ENCODE data around the gene LINGO4. TPM values are rescaled to one million over a fixed set of nuclear protein-coding genes. Genes with fewer than 3 reads are reported as not detected.
"Not testable (repeated sequence)": the region's sequence is repeated elsewhere in the genome, so short reads cannot be mapped to it uniquely, and the experiment has no call there.

LINGO4 gene
- total and polyA plus RNA-seq, 7 donors = 0.36 to 18.2 (median 4.6) TPM

DNA sequence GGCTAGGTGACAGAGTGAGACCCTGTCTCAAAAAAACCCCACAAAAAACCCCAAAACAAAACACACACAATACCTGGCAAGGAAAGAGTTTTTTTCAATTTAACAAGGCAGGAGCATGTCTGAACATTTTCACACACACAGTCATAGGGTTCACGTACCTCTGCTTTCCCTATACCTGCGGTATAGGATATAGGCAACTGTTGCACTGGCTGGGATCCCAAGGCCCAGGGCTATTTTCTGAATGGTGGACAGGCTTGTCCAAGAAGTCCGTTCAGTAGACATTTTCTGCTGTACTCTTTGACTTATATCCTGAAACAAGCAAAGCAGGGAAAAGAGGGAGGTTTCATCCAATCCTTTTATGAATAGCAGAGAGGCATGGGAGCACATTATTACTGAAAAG, 22.5 kb downstream of the LINGO4 start:
- Histone ChIP-seq H3K4me3 (no peak overlapping the region), H3K4me1 (no peaks in the 10 kb centered on the region), H3K36me3 (ENCODE audit: insufficient read depth in 1 of 2, low read depth in 1 of 2) (peaks cover 3 to 50% of the 10 kb centered on the region in 2 donors), H3K9me3 (no peaks in the 10 kb centered on the region), H3K27me3 (ENCODE audit: insufficient read depth in 3 of 3, low read length in 2 of 3) (no peaks in the 10 kb centered on the region), H3K27ac (no peak overlapping the region)
- no peak for DNase-seq
- 88 to 91% (median 90%) methylated on average over 3 of the region's 3 CpGs for WGBS, 3 donors
- no peak for ATAC-seq
- intact Hi-C loops (cut with DNase I) = no loop called here
- no peak for TF ChIP-seq CTCF (IDR thresholded peaks at IDR 0.05)

- WGBS, 3 donors = 75 to 82% (median 79%) methylated on average over 5 of the region's 5 CpGs
- H3K9me3 ChIP-seq; H3K4me1 ChIP-seq; H3K4me3 ChIP-seq; DNase-seq; H3K27me3 ChIP-seq (ENCODE audit: insufficient read depth in 3 of 3, low read length in 2 of 3); H3K27ac ChIP-seq; ATAC-seq; intact Hi-C loops (cut with DNase I): not testable (repeated sequence)
- H3K36me3 ChIP-seq (ENCODE audit: insufficient read depth in 1 of 2, low read depth in 1 of 2) = peaks cover 3 to 54% of the 10 kb centered on the region in 2 donors
Observed at GRCh38 chr1:151782026-151782425, 23.2 kb downstream of the LINGO4 start.

- H3K27ac ChIP-seq; H3K9me3 ChIP-seq; DNase-seq; ATAC-seq; H3K4me3 ChIP-seq; H3K27me3 ChIP-seq (ENCODE audit: insufficient read depth in 3 of 3, low read length in 2 of 3); intact Hi-C loops (cut with DNase I); H3K4me1 ChIP-seq: not testable (repeated sequence)
- peaks cover 3 to 67% of the 10 kb centered on the region in 2 donors for H3K36me3 ChIP-seq (ENCODE audit: insufficient read depth in 1 of 2, low read depth in 1 of 2)
- WGBS, 3 donors = 94 to 97% (median 94%) methylated on average over 5 of the region's 5 CpGs
Observed at GRCh38 chr1:151780736-151781135, 24.5 kb downstream of the LINGO4 start.

DNA sequence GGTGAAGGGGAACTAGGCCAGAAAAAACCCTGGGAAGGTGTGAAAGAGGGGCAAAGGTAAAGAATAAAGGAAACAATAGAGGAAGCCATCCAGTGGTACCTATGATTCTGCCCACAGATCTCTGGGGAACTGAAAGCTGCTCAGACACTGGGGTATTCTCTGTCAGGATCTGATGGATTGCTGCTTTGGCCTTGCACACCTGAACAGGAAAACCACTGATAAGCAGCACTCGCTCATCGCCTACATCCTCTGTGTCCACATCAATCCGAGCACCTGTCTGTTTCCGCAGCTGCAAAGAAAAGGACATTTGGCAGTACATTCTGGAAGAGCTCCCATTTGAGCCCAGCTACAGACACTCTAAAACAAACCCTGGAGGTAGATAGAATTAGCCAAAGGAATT, 25.4 kb downstream of the LINGO4 start:
- H3K36me3 ChIP-seq (ENCODE audit: insufficient read depth in 1 of 2, low read depth in 1 of 2) = peaks cover 3 to 76% of the 10 kb centered on the region in 2 donors
- TF ChIP-seq CTCF (IDR thresholded peaks at IDR 0.05) = no peak
- no peaks in the 10 kb centered on the region for H3K4me1 ChIP-seq
- ATAC-seq (no peak), DNase-seq (no peak)
- intact Hi-C loops (cut with DNase I) = no loop called here
- WGBS, 3 donors = 72 to 87% (median 85%) methylated on average over 4 of the region's 4 CpGs
- no peak overlapping the region for H3K4me3 ChIP-seq
- H3K27me3 ChIP-seq (ENCODE audit: insufficient read depth in 3 of 3, low read length in 2 of 3) = no peaks in the 10 kb centered on the region
- H3K9me3 ChIP-seq = no peaks in the 10 kb centered on the region
- H3K27ac ChIP-seq = no peak overlapping the region

- H3K36me3 ChIP-seq (ENCODE audit: insufficient read depth in 1 of 2, low read depth in 1 of 2) = peaks cover 10 to 96% of the 10 kb centered on the region in 2 donors
- H3K4me3 ChIP-seq = no peak overlapping the region
- TF ChIP-seq CTCF (IDR thresholded peaks at IDR 0.05) = no peak
- 73 to 99% (median 96%) methylated on average over 4 of the region's 4 CpGs for WGBS, 3 donors
- intact Hi-C loops (cut with DNase I) = no loop called here
- no peaks in the 10 kb centered on the region for H3K27me3 ChIP-seq (ENCODE audit: insufficient read depth in 3 of 3, low read length in 2 of 3)
- DNase-seq (no peak), ATAC-seq (no peak)
- H3K27ac ChIP-seq = no peak overlapping the region
- H3K4me1 ChIP-seq = no peaks in the 10 kb centered on the region
- H3K9me3 ChIP-seq = no peaks in the 10 kb centered on the region
Observed at GRCh38 chr1:151777317-151777716, 27.9 kb downstream of the LINGO4 start.

- H3K27ac ChIP-seq = no peak overlapping the region
- H3K9me3 ChIP-seq = no peaks in the 10 kb centered on the region
- DNase-seq (no peak), ATAC-seq (no peak)
- H3K36me3 ChIP-seq (ENCODE audit: insufficient read depth in 1 of 2, low read depth in 1 of 2) = peaks cover 10 to 90% of the 10 kb centered on the region in 2 donors
- H3K27me3 ChIP-seq (ENCODE audit: insufficient read depth in 3 of 3, low read length in 2 of 3) = no peaks in the 10 kb centered on the region
- no peak overlapping the region for H3K4me3 ChIP-seq
- TF ChIP-seq CTCF (IDR thresholded peaks at IDR 0.05) = no peak
- 84 to 97% (median 85%) methylated on average over 3 of the region's 3 CpGs for WGBS, 3 donors
- no peaks in the 10 kb centered on the region for H3K4me1 ChIP-seq
- intact Hi-C loops (cut with DNase I) = no loop called here
Observed at GRCh38 chr1:151776665-151777062, 28.6 kb downstream of the LINGO4 start.
